PFSK-1 (cell line): ENCODE results near the gene SETBP1.

ENCODE experiments used
- FOXP2 ChIP-seq: optimal IDR thresholded peaks from 2 replicates; pipeline ENCODE3; 2011; ENCODE audit warnings: borderline replicate concordance, control low read depth, inconsistent platforms; ENCODE audit not compliant: insufficient read depth; ENCODE audit errors: extremely low read length, extremely low read depth
- POLR2AphosphoS5 ChIP-seq: IDR thresholded peaks from 2 replicates; pipeline ENCODE4 v1.6.1; 2012; ENCODE audit warnings: low read depth, mild to moderate bottlenecking, control low read depth, low read length, moderate library complexity
- REST ChIP-seq, 2 experiments: IDR thresholded peaks; 2 replicates each; pipeline versions ENCODE4 v1.6.1 to v1.8.0; 2011 to 2012; ENCODE audit warnings: low read depth in 2 of 2, low read length in 2 of 2, control low read depth in 1 of 2, inconsistent platforms in 1 of 2, mild to moderate bottlenecking in 1 of 2, moderate library complexity in 1 of 2; ENCODE audit not compliant: insufficient read depth in 1 of 2
- SIN3A ChIP-seq: IDR thresholded peaks from 2 replicates; pipeline ENCODE4 v1.6.1; 2012; ENCODE audit warnings: mild to moderate bottlenecking, low read length, moderate library complexity, borderline replicate concordance; ENCODE audit not compliant: insufficient read depth
- TAF1 ChIP-seq: IDR thresholded peaks from 2 replicates; pipeline ENCODE4 v1.6.1; 2012; ENCODE audit warnings: low read length, control low read depth, borderline replicate concordance; ENCODE audit not compliant: insufficient read depth

The SETBP1 gene

GRCh38 chr18:44844486-44844885 lies 163.8 kb downstream of the SETBP1 start:
- no peak for TF ChIP-seq FOXP2
- no peak for TF ChIP-seq SIN3A
- TF ChIP-seq POLR2AphosphoS5: no peak
- TF ChIP-seq TAF1: no peak
- TF ChIP-seq REST (IDR thresholded peaks at IDR 0.05; ENCODE audit: insufficient read depth in 1 of 2, low read depth in 2 of 2, low read length in 2 of 2): no peak

GRCh38 chr18:44846450-44846849 lies 165.8 kb downstream of the SETBP1 start:
- TF ChIP-seq REST (IDR thresholded peaks at IDR 0.05; ENCODE audit: insufficient read depth in 1 of 2, low read depth in 2 of 2, low read length in 2 of 2): no peak
- TF ChIP-seq FOXP2: no peak
- no peak for TF ChIP-seq SIN3A
- TF ChIP-seq POLR2AphosphoS5: no peak
- no peak for TF ChIP-seq TAF1

- TF ChIP-seq REST (IDR thresholded peaks at IDR 0.05; ENCODE audit: insufficient read depth in 1 of 2, low read depth in 2 of 2, low read length in 2 of 2): no peak
- no peak for TF ChIP-seq SIN3A
- no peak for TF ChIP-seq FOXP2
Measured at GRCh38 chr18:44848644-44849335, 168.1 kb downstream of the SETBP1 start.

GRCh38 chr18:44849361-44849760 lies 168.7 kb downstream of the SETBP1 start:
- TF ChIP-seq POLR2AphosphoS5 (no peak), REST (IDR thresholded peaks at IDR 0.05; ENCODE audit: insufficient read depth in 1 of 2, low read depth in 2 of 2, low read length in 2 of 2) (no peak), TAF1 (no peak), FOXP2 (no peak), SIN3A (no peak)

- TF ChIP-seq POLR2AphosphoS5: no peak
- no peak for TF ChIP-seq SIN3A
- no peak for TF ChIP-seq REST (IDR thresholded peaks at IDR 0.05; ENCODE audit: insufficient read depth in 1 of 2, low read depth in 2 of 2, low read length in 2 of 2)
- no peak for TF ChIP-seq FOXP2
- TF ChIP-seq TAF1: no peak
Measured at GRCh38 chr18:44850001-44850400, 169.3 kb downstream of the SETBP1 start.
